ENCODE results near the gene TMUB2. TPM values are rescaled to one million over a fixed set of nuclear protein-coding genes. Genes with fewer than 3 reads are reported as not detected.

Gene TMUB2
- total RNA-seq, 1 donor from 2014 or later, result 20.3 TPM

DNA sequence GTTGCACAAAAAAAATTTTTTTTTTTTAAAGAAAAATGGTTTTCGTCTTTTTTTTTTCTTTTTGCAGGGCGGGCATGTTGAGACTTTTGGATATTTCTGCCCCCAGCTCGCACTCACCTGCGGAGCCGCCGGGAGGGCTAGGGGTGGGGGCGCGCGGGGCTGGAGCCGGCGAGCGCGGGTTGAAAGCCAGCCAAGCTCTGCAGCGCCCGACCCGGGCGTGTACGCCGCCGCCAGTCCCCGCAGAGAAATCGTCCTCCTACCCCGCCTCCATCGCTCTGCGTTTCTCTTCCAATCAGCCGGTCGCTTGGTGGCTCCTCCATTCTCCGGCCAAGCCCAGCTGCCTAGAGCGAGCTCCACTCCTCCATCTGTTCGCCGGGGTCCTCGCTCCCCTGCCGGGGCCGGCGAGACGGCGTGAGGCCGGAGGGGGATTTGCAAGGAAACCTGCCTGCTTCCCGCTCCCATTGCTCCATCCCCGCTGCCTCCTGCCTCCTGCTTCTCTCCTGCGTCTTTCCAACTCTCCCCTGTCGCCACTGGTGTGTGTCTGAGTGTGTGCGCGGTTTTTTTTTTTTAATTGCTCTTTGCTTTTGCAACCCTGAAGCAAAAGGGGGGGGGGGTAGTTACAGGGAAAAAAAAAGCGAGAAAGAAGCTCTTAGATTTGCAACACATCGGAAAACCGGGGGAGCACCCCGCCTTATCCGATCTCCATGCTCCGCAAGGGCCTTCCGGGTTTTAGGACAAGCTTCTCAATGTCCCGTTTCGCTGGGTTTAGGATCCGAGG is 34.5 kb downstream of the TMUB2 start:
- Histone ChIP-seq H3K27me3 (ENCODE audit: control insufficient read depth, insufficient read depth, low read length) (no peaks in the 10 kb centered on the region), H3K4me3 (ENCODE audit: low read depth, low read length) (peak overlapping the region; percentile 84), H3K36me3 (ENCODE audit: control insufficient read depth, insufficient read depth, low read length) (peaks cover 10% of the 10 kb centered on the region)
- FAIRE-seq (no peak), DNase-seq (ENCODE audit: low read depth) (peak; percentile 62)
- TF ChIP-seq, protein P1, sequence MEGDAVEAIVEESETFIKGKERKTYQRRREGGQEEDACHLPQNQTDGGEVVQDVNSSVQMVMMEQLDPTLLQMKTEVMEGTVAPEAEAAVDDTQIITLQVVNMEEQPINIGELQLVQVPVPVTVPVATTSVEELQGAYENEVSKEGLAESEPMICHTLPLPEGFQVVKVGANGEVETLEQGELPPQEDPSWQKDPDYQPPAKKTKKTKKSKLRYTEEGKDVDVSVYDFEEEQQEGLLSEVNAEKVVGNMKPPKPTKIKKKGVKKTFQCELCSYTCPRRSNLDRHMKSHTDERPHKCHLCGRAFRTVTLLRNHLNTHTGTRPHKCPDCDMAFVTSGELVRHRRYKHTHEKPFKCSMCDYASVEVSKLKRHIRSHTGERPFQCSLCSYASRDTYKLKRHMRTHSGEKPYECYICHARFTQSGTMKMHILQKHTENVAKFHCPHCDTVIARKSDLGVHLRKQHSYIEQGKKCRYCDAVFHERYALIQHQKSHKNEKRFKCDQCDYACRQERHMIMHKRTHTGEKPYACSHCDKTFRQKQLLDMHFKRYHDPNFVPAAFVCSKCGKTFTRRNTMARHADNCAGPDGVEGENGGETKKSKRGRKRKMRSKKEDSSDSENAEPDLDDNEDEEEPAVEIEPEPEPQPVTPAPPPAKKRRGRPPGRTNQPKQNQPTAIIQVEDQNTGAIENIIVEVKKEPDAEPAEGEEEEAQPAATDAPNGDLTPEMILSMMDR (IDR thresholded peaks at IDR 0.05; ENCODE audit: insufficient read depth, low read length, severe bottlenecking), result no peak

DNA sequence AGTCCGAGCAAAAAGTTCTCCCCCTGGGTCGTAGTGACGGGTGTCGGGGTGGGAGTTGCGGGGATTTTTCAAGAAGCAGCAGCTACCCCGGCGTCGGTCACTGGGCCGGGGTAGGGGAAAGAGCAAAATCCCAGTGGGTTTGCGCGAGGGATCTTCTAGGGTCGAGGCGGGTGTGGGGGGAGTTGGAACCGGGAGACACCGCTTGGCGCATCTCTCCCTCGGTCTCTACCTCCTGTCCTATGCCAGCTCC is 35.0 kb downstream of the TMUB2 start:
- Histone ChIP-seq H3K36me3 (ENCODE audit: control insufficient read depth, insufficient read depth, low read length) (peaks cover 6% of the 10 kb centered on the region), H3K27me3 (ENCODE audit: control insufficient read depth, insufficient read depth, low read length) (no peaks in the 10 kb centered on the region), H3K4me3 (ENCODE audit: low read depth, low read length) (peak overlapping the region; percentile 84)
- FAIRE-seq (no peak), DNase-seq (ENCODE audit: low read depth) (no peak)
- TF ChIP-seq, protein P1 (IDR thresholded peaks at IDR 0.05; ENCODE audit: insufficient read depth, low read length, severe bottlenecking), result no peak

DNA sequence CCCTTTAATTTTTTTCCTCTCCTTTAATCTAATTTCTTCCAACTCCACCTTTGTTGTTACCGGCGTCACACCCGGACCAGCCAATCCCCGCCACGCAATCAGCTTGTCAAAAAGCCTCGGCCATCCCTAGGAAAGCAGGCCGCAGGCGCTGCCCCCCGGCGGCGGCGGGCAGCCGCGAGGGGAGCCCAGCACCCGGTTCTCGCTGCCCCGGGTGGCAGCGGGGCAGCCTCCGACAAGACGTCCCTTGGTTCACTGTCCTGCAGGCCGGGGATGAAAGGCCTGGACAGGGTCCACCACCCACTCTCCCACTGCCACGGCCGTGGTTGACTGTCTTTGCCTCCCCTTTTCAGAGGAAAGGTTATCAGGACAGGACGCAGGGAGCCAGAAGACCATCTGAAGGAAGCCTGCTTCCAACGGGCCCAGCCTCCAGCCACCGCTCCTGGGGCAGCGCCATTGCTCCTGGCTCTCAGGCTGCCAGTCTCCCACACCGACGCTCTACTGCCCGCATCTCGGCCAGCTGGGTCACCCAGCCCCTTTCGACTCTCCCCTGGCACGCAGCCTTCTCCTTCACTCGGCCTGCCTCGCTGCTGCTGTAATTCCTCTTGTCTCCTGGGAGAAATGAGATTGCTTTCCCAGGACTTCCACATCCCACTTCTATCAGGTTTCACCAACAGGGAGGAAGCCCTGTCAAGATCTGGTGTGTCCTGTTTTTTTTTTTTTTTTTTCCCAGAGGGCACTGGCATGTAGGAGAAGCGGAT is 35.5 kb downstream of the TMUB2 start:
- Histone ChIP-seq H3K36me3 (ENCODE audit: control insufficient read depth, insufficient read depth, low read length) (peaks cover 2% of the 10 kb centered on the region), H3K27me3 (ENCODE audit: control insufficient read depth, insufficient read depth, low read length) (no peaks in the 10 kb centered on the region), H3K4me3 (ENCODE audit: low read depth, low read length) (peak overlapping the region; percentile 84)
- DNase-seq (ENCODE audit: low read depth) (peak; percentile 51), FAIRE-seq (no peak)
- TF ChIP-seq, protein P1 (IDR thresholded peaks at IDR 0.05; ENCODE audit: insufficient read depth, low read length, severe bottlenecking), result no peak

DNA sequence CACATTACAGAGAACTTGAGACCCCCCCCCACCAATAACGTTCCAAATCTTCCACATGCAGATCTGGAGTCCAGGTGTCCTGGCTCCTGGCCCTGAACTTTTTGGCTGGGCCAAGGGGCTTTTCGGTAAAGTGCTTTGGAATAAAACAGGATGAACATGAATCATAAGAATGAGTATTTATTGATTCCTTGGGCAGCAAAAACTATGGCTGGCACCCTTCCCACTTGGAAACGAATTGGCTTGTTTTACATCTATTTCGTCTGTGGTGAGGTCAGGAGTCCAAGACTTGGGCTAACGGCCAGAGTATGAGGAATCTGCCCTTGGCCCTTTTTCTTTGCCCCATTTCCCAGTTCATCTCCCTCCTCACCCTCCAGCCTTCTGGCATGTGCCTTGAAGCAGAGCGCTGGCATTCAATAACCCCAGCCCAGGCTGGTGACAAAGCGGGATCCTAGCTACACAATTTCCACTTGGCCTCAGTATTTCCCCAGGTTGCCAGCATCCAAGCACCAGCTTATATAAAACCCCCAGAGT is 36.8 kb downstream of the TMUB2 start:
- Histone ChIP-seq H3K27me3 (ENCODE audit: control insufficient read depth, insufficient read depth, low read length) (no peaks in the 10 kb centered on the region), H3K36me3 (ENCODE audit: control insufficient read depth, insufficient read depth, low read length) (no peaks in the 10 kb centered on the region), H3K4me3 (ENCODE audit: low read depth, low read length) (no peak overlapping the region)
- peak; percentile 28 for DNase-seq (ENCODE audit: low read depth)
- no peak for FAIRE-seq
- TF ChIP-seq, protein P1 (IDR thresholded peaks at IDR 0.05; ENCODE audit: insufficient read depth, low read length, severe bottlenecking), result no peak

DNA sequence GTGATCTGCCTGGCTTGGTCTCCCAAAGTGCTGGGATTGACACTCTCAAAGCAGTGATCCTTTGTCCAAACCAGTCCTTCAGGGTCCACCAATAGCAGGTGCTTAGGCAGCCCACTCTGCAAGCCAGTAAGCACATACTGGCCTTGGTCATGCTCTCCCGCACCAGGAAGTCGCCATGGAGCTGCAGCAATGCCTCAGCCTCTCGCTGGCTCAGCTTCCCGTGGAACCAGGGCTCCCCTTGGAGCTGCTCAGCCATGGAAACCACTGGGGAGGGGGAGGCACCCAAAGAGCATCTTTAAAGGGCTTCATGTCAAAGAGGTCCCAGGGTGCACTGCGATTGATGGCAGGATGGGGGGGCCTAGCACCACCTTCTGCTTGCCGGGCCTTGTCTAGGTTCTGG is 42.3 kb downstream of the TMUB2 start:
- H3K27me3 ChIP-seq (ENCODE audit: control insufficient read depth, insufficient read depth, low read length), result no peaks in the 10 kb centered on the region
- no peaks in the 10 kb centered on the region for H3K36me3 ChIP-seq (ENCODE audit: control insufficient read depth, insufficient read depth, low read length)
- H3K4me3 ChIP-seq (ENCODE audit: low read depth, low read length), result no peak overlapping the region
- TF ChIP-seq, protein P1 (IDR thresholded peaks at IDR 0.05; ENCODE audit: insufficient read depth, low read length, severe bottlenecking), result no peak
- FAIRE-seq (no peak), DNase-seq (ENCODE audit: low read depth) (no peak)
